HuH-7.5 (cell line): ENCODE results near the gene TMEM151A.
A peak's percentile ranks its signal among the peaks of the same experiment; 100 is the strongest.
"Not testable (repeated sequence)": the region's sequence is repeated elsewhere in the genome, so short reads cannot be mapped to it uniquely, and the experiment has no call there.

Experiments
- DNase-seq: peaks from one replicate; pipeline ENCODE4 v3.0.0; 2011; ENCODE audit warnings: low spot score

TMEM151A gene

DNA sequence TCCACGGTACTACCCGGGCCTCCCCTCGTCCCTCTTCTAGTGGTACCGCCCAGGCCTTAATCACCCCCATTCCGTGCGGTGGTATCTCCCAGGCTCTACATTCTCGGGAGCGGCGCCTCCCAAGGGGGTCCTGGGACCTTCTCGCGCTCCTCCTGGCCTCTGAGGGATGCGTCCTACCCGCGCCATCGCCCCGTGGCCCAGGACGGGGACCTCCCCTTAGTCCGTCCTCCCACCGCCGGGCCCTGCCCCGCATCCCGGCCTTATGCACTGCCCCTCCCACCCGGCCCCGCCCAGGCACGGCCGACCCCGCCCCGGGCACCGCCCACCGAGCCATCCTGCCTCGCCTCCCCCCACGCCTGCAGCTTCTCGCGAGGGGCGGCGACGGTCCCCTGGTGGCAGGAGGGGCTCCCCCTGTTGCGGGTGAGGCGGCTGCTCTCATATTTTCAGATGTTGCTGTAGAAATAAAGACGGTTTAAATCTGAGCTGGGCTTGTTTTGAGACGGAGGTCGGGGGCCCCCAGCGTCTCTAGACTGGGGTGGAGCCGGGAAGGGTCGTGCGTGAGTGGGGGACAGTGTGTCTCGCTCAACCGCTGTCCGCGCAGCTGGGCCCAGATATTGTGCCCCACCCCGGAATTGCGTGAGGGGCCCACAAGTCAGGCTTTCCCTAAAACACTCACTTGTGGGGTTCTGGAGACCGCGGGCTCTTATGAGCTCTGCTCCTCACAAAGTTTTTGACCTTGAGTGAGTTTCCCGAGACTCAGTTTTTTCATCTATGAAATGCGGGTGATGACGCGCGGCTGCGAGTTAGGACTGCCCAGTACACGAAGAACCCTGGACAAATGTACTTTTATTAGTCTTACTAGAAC, 24.1 kb upstream of the TMEM151A start:
- DNase-seq: peak; percentile 100

DNA sequence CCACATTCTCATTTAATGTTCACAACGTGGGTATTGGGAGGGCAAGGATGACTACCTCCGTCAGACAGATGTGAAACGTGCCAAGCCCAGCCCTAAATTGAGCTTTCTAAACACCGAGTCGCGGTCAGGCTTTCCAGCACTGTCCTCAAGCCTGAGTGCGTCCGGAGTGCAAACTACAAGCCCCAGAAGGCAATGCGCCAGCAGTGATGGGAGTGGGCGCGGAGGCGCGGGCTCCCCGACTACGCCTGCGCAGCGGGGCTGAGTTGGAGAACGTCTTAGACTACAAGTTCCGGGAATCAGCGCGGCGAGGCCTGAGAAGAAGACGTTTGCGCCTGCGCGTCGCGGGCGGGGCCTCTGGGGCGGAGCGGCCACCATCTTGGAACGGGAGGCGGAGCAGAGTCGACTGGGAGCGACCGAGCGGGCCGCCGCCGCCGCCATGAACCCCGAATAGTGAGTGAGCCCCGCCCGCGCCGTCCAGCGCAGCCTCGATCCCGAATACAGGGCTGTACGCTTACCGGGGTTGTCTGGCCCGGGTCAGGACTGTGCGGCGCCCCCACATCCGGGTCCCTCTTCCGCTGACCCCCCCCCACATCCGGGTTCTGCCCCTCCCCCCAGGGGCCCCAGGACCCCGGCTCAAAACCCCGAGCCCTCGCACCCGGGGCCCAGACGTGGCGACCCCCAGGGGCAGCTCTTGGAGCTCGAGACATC, 23.3 kb upstream of the TMEM151A start, which contains the start of gene RAB1B:
TSS of gene RAB1B (plus strand) at position 396 of the 708 bp plus-strand sequence. CDS start at position 437, 41 bp downstream.
- peak; percentile 100 for DNase-seq

DNA sequence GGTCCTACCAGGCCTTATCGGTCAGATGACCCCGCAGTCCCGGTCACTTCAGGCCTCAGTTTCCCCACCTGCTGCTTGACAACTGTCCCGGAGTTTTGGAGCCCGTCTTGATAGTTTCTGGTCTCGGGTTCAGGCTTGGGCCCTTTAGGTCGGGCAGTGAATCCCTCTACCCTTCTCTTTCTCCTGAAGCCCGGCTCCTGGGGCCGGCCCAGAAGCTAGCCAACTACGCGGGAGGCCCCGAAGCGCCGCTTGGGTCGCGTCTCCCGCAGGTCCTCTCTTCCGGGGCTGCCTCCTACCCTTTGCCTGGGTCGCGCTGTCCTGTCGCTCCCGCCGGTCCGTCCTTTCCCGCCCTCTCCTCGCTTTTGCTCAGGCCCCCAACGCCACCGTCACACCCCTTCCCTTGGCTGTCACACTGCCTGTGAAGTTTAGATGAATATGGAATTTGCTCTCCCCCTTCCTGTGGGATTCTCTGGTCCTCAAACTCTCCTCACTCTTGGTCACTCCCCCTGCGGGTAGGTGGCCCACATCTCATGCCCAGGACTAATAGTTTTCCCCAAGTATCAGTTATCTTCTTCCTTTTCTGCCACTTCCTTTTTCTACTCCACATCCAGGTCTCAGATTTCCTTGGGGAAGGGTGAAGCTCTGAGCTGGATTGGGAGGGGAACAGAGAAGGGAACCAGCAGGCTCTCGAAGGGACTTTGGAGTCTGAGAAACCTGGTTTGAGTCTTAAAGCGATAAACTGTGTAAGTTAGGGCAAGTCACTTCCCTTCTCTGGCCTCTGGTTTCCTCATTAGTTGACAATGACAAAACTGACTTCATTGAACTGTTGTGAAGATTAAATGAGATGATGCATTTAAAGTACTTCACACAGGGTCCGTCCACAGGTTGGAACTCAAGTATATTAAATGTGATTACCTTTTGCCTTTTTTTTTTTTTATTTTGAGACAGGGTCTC, 22.5 kb upstream of the TMEM151A start:
- DNase-seq: peak; percentile 99

DNA sequence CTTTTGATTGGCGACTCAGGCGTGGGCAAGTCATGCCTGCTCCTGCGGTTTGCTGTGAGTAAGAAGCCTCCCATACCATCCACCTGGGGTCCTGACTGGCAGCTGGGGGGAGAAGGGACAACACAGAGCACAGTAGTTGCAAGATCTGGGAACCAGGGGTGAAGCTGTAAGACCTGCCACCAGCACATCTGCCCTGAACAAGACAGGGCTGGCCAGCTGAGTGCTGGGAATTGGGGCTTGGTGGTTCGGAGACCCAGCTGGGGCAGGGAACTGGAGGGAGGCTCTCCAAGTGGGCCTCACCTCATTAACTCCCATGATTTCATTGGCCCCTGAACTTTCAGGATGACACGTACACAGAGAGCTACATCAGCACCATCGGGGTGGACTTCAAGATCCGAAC, 19.9 kb upstream of the TMEM151A start:
- no peak for DNase-seq

- no peak for DNase-seq
These were observed 19.1 kb upstream of the TMEM151A start for GRCh38 chr11:66272596-66272995.

DNA sequence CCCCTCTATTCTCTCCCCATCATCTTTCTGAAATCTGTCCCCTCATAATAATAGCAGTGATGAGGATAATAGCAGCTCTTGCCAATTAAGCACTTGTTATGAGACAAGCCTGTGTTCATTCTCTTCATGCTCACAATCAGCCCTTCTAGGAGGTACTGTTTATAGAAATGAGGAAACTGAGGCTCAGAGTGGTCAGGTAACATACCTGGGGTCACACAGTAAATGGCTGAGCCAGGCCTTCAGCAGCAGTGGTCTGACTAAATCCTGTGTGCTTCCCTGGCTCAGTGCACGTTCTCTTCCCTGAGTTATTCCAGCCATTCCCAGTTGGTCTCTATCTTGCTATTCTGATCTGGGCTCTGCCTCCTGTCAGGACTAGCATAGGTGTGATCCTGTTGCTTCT, 17.5 kb upstream of the TMEM151A start:
- no peak for DNase-seq

GRCh38 chr11:66275396-66275795, 16.3 kb upstream of the TMEM151A start:
- no peak for DNase-seq

- no peak for DNase-seq
These were observed 15.6 kb upstream of the TMEM151A start for GRCh38 chr11:66275984-66276612.

GRCh38 chr11:66276619-66277018, 15.1 kb upstream of the TMEM151A start:
- DNase-seq: not testable (repeated sequence)

- DNase-seq: not testable (repeated sequence)
These were observed 14.6 kb upstream of the TMEM151A start for GRCh38 chr11:66277064-66277463.

DNA sequence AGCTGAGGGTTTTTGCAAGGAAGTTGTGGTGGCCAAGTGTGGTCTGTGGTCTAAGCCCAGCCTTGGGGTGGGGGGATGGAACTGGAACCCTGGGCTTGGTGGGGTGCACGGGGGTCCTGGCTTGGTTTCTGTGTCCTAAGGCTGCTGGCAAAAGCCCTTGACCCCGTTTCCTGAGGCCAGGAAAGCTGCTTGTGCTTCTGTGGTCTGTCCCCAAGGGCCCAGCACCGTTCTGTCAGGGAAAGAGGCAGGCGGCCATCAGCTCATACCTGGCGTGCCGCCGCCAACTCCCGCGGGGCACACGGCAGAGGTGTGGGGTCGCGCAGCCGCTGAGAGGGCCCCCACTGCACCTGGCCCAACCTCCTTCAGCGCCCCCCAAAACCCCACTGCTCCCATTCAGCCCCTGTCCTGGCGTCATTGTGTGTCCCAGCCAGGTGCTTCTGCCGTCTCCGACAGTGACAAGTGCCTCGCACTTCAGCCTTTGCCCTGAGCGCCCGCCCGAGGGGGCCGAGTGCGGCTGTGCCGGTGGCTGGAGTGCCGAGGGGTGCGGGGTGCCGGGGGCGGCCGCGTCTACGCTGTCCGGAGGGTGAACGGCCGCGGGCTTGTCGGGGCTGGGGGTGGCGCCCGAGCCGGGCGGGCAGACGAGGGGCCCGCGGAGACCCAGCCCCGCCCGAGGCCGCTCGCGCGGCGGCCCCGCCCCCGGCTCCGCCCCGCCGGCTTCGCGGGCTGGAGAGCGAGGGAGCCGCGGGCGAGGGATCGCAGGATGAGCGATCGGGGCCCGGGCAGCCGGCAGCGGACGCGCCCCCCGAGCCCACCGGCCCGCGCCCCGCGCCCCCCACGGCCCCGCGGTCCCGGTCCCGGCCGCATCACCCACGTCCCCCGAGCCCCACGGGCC, 14.0 kb upstream of the TMEM151A start, which contains the start of gene CNIH2:
TSS of gene CNIH2 (plus strand) at position 705 of the 892 bp plus-strand sequence. CDS start 282 bp downstream, outside the sequence.
- DNase-seq: peak; percentile 100

GRCh38 chr11:66278363-66279091, 13.2 kb upstream of the TMEM151A start:
- DNase-seq: peak; percentile 82

- no peak for DNase-seq
These were observed 12.5 kb upstream of the TMEM151A start for GRCh38 chr11:66279092-66279734.

DNA sequence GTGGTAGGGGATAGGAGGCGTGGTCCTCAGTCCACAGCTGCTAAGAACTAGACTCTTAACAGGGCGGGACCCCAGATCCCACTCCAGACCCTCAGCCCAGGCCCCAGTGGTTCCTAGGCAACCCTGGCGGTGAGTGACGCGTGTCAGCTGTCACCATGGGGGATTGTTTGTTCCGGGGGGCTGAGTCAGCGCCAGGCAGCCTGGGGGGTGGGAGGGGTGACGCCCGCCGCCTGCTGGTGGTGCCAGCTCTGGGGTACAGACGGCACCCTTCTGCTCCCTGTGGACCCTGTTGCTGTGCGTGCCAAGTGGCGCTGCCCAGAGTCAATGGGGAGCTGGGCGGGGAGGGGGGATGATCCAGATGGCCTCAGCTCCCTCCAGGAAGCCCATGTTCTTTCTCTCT, 11.3 kb upstream of the TMEM151A start:
- DNase-seq: no peak

- DNase-seq: no peak
These were observed 10.7 kb upstream of the TMEM151A start for GRCh38 chr11:66281001-66281400.

DNA sequence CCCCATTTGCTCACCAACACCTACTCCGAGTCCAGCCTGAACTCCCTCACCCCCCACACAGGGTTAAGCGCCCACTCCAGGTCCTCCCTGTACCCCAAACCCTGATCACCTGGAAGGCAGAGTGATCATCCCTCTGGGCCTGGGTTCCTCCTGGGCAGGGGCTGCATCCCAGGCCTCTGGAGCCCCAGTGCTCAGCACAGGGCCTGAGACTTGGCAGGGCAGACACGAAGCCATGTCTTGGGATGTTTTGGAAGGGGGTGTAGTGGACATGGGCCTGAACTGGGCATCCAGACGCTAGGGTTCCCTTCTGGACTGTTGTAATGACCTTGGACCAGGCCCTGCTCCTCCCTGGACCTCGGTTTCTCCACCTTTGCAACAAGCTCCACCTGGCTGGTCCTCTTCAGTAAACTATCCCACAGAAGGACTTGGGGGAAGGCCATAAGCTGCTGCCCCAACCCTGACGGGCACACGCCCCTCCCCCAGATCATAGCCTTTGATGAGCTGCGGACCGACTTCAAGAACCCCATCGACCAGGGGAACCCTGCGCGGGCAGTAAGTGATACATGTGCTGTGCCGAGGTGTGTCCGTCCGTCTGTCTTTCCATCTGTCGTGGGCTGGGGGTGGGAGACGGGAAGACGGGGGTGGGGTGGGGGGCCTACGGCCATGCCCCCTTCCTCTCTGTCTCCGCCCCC, 9.8 kb upstream of the TMEM151A start:
- no peak for DNase-seq

DNA sequence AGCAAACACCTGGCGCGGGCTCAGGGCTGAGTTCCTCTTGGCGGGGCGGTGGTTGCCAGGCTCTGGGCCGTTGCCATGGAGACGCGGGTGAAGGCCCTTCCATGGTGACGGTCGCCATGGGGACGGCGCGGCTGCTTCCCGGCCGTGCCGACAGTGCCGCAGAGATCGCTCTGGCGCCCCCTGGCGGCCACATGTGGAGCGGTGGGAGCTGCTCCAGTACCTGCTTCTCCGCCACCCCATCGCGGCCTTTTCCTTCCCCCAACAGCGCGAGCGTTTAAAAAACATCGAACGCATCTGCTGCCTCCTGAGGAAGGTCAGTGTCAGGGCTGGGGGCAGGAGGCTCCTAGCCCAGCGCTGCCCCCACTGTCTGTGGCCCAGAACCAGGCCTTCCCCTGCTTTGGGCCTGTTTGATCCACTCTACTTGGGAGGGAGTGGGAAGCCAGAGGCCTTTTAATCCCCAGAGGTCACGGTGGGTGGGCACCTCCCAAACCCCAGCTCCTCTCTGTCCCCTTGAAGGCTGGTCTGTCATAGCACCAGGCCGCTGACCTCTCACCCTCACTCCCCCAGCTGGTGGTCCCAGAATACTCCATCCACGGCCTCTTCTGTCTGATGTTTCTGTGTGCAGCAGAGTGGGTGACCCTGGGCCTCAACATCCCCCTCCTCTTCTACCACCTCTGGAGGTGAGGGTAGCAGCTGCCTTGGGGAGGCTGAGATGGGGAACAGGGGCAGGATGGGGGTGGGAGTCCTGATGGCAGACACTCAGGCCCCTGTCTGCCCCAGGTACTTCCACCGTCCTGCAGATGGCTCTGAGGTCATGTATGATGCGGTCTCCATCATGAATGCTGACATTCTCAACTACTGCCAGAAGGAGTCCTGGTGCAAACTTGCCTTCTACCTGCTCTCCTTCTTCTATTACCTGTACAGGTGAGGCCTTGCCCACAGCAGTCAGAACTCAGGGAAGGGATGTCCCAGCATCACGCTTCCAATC, 8.9 kb upstream of the TMEM151A start:
- DNase-seq: peak; percentile 100
